ENCODE measurements around the gene CCL14.
A peak's percentile ranks its signal among the peaks of the same experiment; 100 is the strongest.
"Not testable (repeated sequence)": the region's sequence is repeated elsewhere in the genome, so short reads cannot be mapped to it uniquely, and the experiment has no call there.

CCL14 gene

GRCh38 chr17:36008998-36009665 is 22.6 kb upstream of the CCL14 start:
- no peak overlapping the region for H3K4me3 ChIP-seq (ENCODE audit: low read depth in 1 of 2, low read length in 2 of 2)
- no peaks in the 10 kb centered on the region for H3K4me1 ChIP-seq (ENCODE audit: control insufficient read depth in 1 of 2, insufficient read depth in 2 of 2, low read length in 2 of 2)
- no peaks in the 10 kb centered on the region for H3K27me3 ChIP-seq (ENCODE audit: low read depth, low read length)
- H3K9me3 ChIP-seq (ENCODE audit: control insufficient read depth in 1 of 2, low read length in 2 of 2) = peaks cover 0 to 32% of the 10 kb centered on the region in 2 donors
- H3K27ac ChIP-seq (ENCODE audit: low read length) = no peak overlapping the region
- no peaks in the 10 kb centered on the region for H3K36me3 ChIP-seq (ENCODE audit: control insufficient read depth in 1 of 2, insufficient read depth in 2 of 2, low read length in 2 of 2)

DNA sequence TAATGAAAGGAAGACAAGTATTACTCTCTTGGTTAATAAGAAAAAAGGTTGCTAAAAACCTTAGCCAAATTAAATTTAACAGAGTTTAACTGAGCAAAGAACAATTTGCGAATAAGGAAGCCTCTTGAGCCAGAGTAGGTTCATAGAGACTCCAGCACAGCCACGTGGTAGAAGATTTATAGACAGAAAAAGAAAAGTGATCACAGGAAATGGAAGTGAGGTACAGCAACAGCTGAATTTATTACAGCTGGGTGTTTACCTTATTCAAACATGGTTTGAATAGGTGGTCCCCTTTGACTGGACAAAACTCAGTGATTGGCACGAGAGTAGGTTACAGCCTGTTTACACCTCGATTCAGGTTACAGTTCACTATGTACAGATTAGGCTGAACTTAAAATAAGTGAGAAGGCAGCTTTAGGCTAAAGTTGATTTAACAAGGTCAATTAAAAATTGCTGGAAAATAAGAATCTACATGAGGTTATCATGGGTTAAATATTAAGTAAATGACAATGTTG is 18.1 kb upstream of the CCL14 start:
- Histone ChIP-seq H3K4me1 (ENCODE audit: control insufficient read depth in 1 of 2, insufficient read depth in 2 of 2, low read length in 2 of 2) (no peaks in the 10 kb centered on the region), H3K9me3 (ENCODE audit: control insufficient read depth in 1 of 2, low read length in 2 of 2) (peaks cover 0 to 12% of the 10 kb centered on the region in 2 donors), H3K4me3 (ENCODE audit: low read depth in 1 of 2, low read length in 2 of 2) (no peak overlapping the region), H3K27ac (ENCODE audit: low read length) (no peak overlapping the region), H3K27me3 (ENCODE audit: low read depth, low read length) (no peaks in the 10 kb centered on the region), H3K36me3 (ENCODE audit: control insufficient read depth in 1 of 2, insufficient read depth in 2 of 2, low read length in 2 of 2) (no peaks in the 10 kb centered on the region)

GRCh38 chr17:36002631-36003030 is 16.1 kb upstream of the CCL14 start:
- Histone ChIP-seq H3K27ac (ENCODE audit: low read length) (no peak overlapping the region), H3K36me3 (ENCODE audit: control insufficient read depth in 1 of 2, insufficient read depth in 2 of 2, low read length in 2 of 2) (no peaks in the 10 kb centered on the region), H3K27me3 (ENCODE audit: low read depth, low read length) (no peaks in the 10 kb centered on the region), H3K9me3 (ENCODE audit: control insufficient read depth in 1 of 2, low read length in 2 of 2) (peaks cover 0 to 1% of the 10 kb centered on the region in 2 donors), H3K4me1 (ENCODE audit: control insufficient read depth in 1 of 2, insufficient read depth in 2 of 2, low read length in 2 of 2) (no peaks in the 10 kb centered on the region), H3K4me3 (ENCODE audit: low read depth in 1 of 2, low read length in 2 of 2) (no peak overlapping the region)

GRCh38 chr17:36001862-36002603 is 15.5 kb upstream of the CCL14 start:
- no peaks in the 10 kb centered on the region for H3K36me3 ChIP-seq (ENCODE audit: control insufficient read depth in 1 of 2, insufficient read depth in 2 of 2, low read length in 2 of 2)
- no peaks in the 10 kb centered on the region for H3K9me3 ChIP-seq (ENCODE audit: control insufficient read depth in 1 of 2, low read length in 2 of 2)
- peak overlapping the region; percentile 54 for H3K27ac ChIP-seq (ENCODE audit: low read length)
- H3K4me1 ChIP-seq (ENCODE audit: control insufficient read depth in 1 of 2, insufficient read depth in 2 of 2, low read length in 2 of 2) = no peaks in the 10 kb centered on the region
- H3K27me3 ChIP-seq (ENCODE audit: low read depth, low read length) = no peaks in the 10 kb centered on the region
- H3K4me3 ChIP-seq (ENCODE audit: low read depth in 1 of 2, low read length in 2 of 2) = peak overlapping the region in 1 of 2 donors; percentile 30

DNA sequence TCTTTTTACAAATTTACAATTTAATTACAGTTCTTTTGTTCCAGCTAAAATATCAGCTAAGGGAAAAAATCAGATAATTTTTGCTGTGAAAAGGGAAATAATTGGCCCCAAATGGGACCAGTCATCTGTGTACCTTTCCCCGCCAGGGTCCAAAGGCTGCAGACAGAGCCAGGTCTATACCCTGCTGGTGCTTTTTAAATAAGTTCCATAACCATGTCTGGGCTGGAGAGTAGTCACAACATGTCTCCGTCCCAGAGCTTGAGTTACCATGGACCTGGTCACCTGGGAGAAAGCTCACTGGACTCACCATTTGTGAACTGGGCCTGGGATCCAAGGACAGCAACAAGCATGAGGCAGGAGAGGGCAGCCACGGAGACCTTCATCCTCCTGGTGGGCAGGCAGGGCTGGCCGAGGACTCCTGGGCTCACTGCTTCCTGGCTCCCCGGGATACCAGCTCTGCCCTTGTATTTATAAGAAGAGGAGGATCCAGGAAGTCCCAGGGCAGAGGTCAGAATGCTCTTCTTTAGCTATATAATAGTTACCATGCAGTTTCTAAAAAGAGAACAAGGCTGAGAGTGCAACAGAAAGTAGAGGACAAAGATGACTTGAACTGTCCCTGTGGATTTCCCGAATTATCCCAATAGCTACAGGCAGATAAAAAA is 14.7 kb upstream of the CCL14 start, which contains the start of gene CCL15:
Gene CCL15, minus strand, starts transcription at position 444 of the 662 bp plus-strand sequence. Its CDS starts 61 bp downstream, at position 383.
- Histone ChIP-seq H3K4me1 (ENCODE audit: control insufficient read depth in 1 of 2, insufficient read depth in 2 of 2, low read length in 2 of 2) (no peaks in the 10 kb centered on the region), H3K36me3 (ENCODE audit: control insufficient read depth in 1 of 2, insufficient read depth in 2 of 2, low read length in 2 of 2) (no peaks in the 10 kb centered on the region), H3K27me3 (ENCODE audit: low read depth, low read length) (no peaks in the 10 kb centered on the region), H3K9me3 (ENCODE audit: control insufficient read depth in 1 of 2, low read length in 2 of 2) (no peaks in the 10 kb centered on the region), H3K4me3 (ENCODE audit: low read depth in 1 of 2, low read length in 2 of 2) (peak within 1 kb of the TSS in 1 of 2 donors; percentile 30), H3K27ac (ENCODE audit: low read length) (peak within 1 kb of the TSS; percentile 54)

DNA sequence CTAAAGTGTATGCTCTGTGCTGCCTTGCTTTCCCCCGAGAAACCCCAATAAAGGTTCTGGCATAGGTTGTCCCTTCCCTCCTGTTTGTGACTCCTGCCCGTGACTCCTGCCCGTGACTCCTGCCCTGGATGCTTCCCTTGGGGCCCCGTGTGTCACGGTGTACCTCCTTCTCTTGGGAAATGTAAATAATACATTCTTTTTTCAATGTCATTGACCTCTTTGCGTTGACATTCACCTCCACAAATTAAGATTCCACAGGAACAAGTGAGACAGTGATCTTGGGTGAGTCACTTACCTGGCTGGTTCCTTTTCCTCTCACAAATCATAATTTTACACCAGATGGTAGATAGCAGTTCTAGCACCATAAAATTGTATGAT is 14.2 kb upstream of the CCL14 start:
- Histone ChIP-seq H3K4me3 (ENCODE audit: low read depth in 1 of 2, low read length in 2 of 2) (peak overlapping the region in 1 of 2 donors; percentile 30), H3K4me1 (ENCODE audit: control insufficient read depth in 1 of 2, insufficient read depth in 2 of 2, low read length in 2 of 2) (no peaks in the 10 kb centered on the region), H3K36me3 (ENCODE audit: control insufficient read depth in 1 of 2, insufficient read depth in 2 of 2, low read length in 2 of 2) (no peaks in the 10 kb centered on the region), H3K27ac (ENCODE audit: low read length) (peak overlapping the region; percentile 54), H3K27me3 (ENCODE audit: low read depth, low read length) (no peaks in the 10 kb centered on the region), H3K9me3 (ENCODE audit: control insufficient read depth in 1 of 2, low read length in 2 of 2) (no peaks in the 10 kb centered on the region)

- H3K27ac ChIP-seq (ENCODE audit: low read length) = no peak overlapping the region
- H3K36me3 ChIP-seq (ENCODE audit: control insufficient read depth in 1 of 2, insufficient read depth in 2 of 2, low read length in 2 of 2) = no peaks in the 10 kb centered on the region
- H3K9me3 ChIP-seq (ENCODE audit: control insufficient read depth in 1 of 2, low read length in 2 of 2) = no peaks in the 10 kb centered on the region
- H3K4me1 ChIP-seq (ENCODE audit: control insufficient read depth in 1 of 2, insufficient read depth in 2 of 2, low read length in 2 of 2) = no peaks in the 10 kb centered on the region
- no peaks in the 10 kb centered on the region for H3K27me3 ChIP-seq (ENCODE audit: low read depth, low read length)
- H3K4me3 ChIP-seq (ENCODE audit: low read depth in 1 of 2, low read length in 2 of 2) = no peak overlapping the region
These were observed 12.2 kb upstream of the CCL14 start for GRCh38 chr17:35998756-35999155.

GRCh38 chr17:35998018-35998545 is 11.6 kb upstream of the CCL14 start:
- Histone ChIP-seq H3K27ac (ENCODE audit: low read length) (no peak overlapping the region), H3K9me3 (ENCODE audit: control insufficient read depth in 1 of 2, low read length in 2 of 2) (no peaks in the 10 kb centered on the region), H3K4me1 (ENCODE audit: control insufficient read depth in 1 of 2, insufficient read depth in 2 of 2, low read length in 2 of 2) (no peaks in the 10 kb centered on the region), H3K36me3 (ENCODE audit: control insufficient read depth in 1 of 2, insufficient read depth in 2 of 2, low read length in 2 of 2) (no peaks in the 10 kb centered on the region), H3K27me3 (ENCODE audit: low read depth, low read length) (no peaks in the 10 kb centered on the region), H3K4me3 (ENCODE audit: low read depth in 1 of 2, low read length in 2 of 2) (no peak overlapping the region)

GRCh38 chr17:35995346-35995745 is 8.8 kb upstream of the CCL14 start:
- H3K36me3 ChIP-seq (ENCODE audit: control insufficient read depth in 1 of 2, insufficient read depth in 2 of 2, low read length in 2 of 2); H3K27me3 ChIP-seq (ENCODE audit: low read depth, low read length); H3K4me1 ChIP-seq (ENCODE audit: control insufficient read depth in 1 of 2, insufficient read depth in 2 of 2, low read length in 2 of 2); H3K4me3 ChIP-seq (ENCODE audit: low read depth in 1 of 2, low read length in 2 of 2); H3K27ac ChIP-seq (ENCODE audit: low read length); H3K9me3 ChIP-seq (ENCODE audit: control insufficient read depth in 1 of 2, low read length in 2 of 2): not testable (repeated sequence)

GRCh38 chr17:35991075-35991474 is 4.5 kb upstream of the CCL14 start:
- no peaks in the 10 kb centered on the region for H3K36me3 ChIP-seq (ENCODE audit: control insufficient read depth in 1 of 2, insufficient read depth in 2 of 2, low read length in 2 of 2)
- peaks cover 0 to 3% of the 10 kb centered on the region in 2 donors for H3K9me3 ChIP-seq (ENCODE audit: control insufficient read depth in 1 of 2, low read length in 2 of 2)
- H3K4me3 ChIP-seq (ENCODE audit: low read depth in 1 of 2, low read length in 2 of 2) = no peak overlapping the region
- H3K27me3 ChIP-seq (ENCODE audit: low read depth, low read length) = no peaks in the 10 kb centered on the region
- H3K27ac ChIP-seq (ENCODE audit: low read length) = no peak overlapping the region
- no peaks in the 10 kb centered on the region for H3K4me1 ChIP-seq (ENCODE audit: control insufficient read depth in 1 of 2, insufficient read depth in 2 of 2, low read length in 2 of 2)

GRCh38 chr17:35988164-35988563 is 1.6 kb upstream of the CCL14 start:
- Histone ChIP-seq H3K27ac (ENCODE audit: low read length) (no peak overlapping the region), H3K27me3 (ENCODE audit: low read depth, low read length) (no peaks in the 10 kb centered on the region), H3K9me3 (ENCODE audit: control insufficient read depth in 1 of 2, low read length in 2 of 2) (peaks cover 0 to 3% of the 10 kb centered on the region in 2 donors), H3K36me3 (ENCODE audit: control insufficient read depth in 1 of 2, insufficient read depth in 2 of 2, low read length in 2 of 2) (no peaks in the 10 kb centered on the region), H3K4me3 (ENCODE audit: low read depth in 1 of 2, low read length in 2 of 2) (no peak overlapping the region), H3K4me1 (ENCODE audit: control insufficient read depth in 1 of 2, insufficient read depth in 2 of 2, low read length in 2 of 2) (no peaks in the 10 kb centered on the region)
